ENCODE data around the gene CLIC5. TPM values are rescaled to one million over a fixed set of nuclear protein-coding genes. Genes with fewer than 3 reads are reported as not detected.

CLIC5 gene
- total RNA-seq, 4 donors from 2014 or later = 1.2 to 1.9 (median 1.4) TPM

DNA sequence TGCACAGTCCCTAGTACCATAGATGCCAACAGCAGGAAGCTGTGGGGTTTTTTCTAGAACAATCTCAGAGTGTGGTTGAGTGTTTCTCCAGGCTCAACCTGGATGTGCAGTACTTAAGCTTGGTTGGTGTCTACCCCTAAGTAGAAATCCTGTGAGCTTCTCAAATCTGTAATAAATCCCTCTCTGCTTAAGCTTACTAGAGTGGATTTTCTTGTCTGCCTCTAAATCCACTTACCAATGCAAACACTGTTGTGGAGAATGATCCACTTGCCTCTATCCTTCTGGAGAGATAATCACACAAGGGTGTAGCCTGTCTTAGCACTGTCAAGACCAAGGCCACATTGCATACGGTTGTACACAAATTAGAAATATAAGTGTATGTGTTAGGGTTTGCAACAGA is 43.3 kb upstream of the CLIC5 start:
- WGBS, 2 donors = 96% methylated on average over 1 of the region's 1 CpG
- TF ChIP-seq, protein P1, sequence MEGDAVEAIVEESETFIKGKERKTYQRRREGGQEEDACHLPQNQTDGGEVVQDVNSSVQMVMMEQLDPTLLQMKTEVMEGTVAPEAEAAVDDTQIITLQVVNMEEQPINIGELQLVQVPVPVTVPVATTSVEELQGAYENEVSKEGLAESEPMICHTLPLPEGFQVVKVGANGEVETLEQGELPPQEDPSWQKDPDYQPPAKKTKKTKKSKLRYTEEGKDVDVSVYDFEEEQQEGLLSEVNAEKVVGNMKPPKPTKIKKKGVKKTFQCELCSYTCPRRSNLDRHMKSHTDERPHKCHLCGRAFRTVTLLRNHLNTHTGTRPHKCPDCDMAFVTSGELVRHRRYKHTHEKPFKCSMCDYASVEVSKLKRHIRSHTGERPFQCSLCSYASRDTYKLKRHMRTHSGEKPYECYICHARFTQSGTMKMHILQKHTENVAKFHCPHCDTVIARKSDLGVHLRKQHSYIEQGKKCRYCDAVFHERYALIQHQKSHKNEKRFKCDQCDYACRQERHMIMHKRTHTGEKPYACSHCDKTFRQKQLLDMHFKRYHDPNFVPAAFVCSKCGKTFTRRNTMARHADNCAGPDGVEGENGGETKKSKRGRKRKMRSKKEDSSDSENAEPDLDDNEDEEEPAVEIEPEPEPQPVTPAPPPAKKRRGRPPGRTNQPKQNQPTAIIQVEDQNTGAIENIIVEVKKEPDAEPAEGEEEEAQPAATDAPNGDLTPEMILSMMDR (IDR thresholded peaks at IDR 0.05) = no peak
- TF ChIP-seq POLR2A (IDR thresholded peaks at IDR 0.05) = no peak
- DNase-seq (ENCODE audit: low spot score in 2 of 2) = no peak
- H3K4me3 ChIP-seq (ENCODE audit: low read depth, poor library complexity, severe bottlenecking) = no peak overlapping the region
- intact Hi-C loops (cut with DNase I; ENCODE audit: low total_unique reads) = no loop called here

DNA sequence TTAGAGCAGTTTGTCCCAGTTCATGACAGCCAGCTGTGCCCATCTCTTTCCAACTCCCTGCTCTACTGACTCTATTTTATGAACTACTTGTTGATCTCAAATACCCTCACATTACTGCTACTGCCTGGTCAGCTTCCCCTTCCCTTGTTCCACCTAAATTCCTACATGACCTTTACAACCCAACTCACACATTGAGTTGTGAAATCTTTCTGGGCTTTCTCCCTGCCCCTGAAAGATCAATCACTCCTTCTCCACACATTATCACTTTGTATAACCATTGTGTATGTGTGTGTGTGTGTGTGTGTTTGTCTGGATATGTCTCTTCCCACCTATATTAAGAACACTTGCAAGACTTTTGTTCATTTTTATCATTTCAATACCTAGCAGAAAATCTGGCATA is 42.1 kb upstream of the CLIC5 start:
- intact Hi-C loops (cut with DNase I; ENCODE audit: low total_unique reads) = no loop called here

DNA sequence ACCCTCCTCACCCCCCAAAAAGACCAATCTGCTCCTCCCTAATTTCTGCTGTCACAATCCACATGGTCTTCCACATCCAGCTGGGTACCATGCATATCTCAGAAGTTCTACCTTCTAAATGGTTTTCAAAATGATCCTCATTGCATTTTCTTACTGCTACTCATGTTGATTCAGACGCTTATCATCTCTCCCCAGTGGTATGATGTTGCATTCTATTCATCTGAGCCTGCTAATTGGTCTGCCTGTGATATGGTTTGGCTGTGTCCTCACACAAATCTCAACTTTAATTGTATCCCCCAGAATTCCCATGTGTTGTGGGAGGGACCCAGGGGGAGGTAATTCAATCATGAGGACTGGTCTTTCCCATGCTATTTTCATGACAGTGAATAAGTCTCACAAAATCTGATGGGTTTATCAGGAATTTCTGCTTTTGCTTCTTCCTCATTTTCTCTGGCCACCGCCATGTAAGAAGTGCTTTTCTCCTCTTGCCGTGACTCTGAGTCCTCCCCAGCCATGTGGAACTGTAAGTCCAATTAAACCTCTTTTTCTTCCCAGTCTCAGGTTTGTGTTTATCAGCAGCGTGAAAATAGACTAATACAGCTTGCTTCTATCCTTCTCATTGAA is 41.4 kb upstream of the CLIC5 start:
- no peak overlapping the region for H3K4me3 ChIP-seq (ENCODE audit: low read depth, poor library complexity, severe bottlenecking)
- no peak for DNase-seq (ENCODE audit: low spot score in 2 of 2)
- TF ChIP-seq, protein P1 (IDR thresholded peaks at IDR 0.05) = no peak
- TF ChIP-seq POLR2A (IDR thresholded peaks at IDR 0.05) = no peak
- intact Hi-C loops (cut with DNase I; ENCODE audit: low total_unique reads) = no loop called here
- WGBS, 2 donors = 87 to 94% methylated on average over 4 of the region's 4 CpGs

More for the DNA sequence above, 42.1 kb upstream of the CLIC5 start:
- H3K4me3 ChIP-seq (ENCODE audit: low read depth, poor library complexity, severe bottlenecking) = no peak overlapping the region
- TF ChIP-seq, protein P1 (IDR thresholded peaks at IDR 0.05) = no peak
- DNase-seq (ENCODE audit: low spot score in 2 of 2) = no peak

DNA sequence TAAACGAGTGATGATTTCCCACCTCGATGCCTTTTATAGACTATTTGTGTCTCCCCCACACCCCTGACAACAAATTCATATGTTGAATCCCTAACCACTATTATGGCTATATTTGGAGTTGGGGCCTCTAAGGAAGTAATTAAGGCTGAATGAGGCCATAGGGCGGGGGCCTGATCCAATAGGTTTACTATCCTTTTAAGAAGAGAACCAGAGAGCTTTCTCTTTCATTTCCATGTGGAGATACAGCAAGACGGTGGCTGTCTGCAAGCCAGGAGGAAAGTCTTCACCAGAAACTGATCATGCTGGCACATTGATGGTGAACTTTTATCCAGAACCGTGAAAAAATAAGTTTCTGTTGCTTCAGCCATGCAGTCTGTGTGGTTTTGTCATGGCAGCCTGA is 38.9 kb upstream of the CLIC5 start:
- intact Hi-C loops (cut with DNase I; ENCODE audit: low total_unique reads) = no loop called here
- H3K4me3 ChIP-seq (ENCODE audit: low read depth, poor library complexity, severe bottlenecking) = no peak overlapping the region
- TF ChIP-seq, protein P1 (IDR thresholded peaks at IDR 0.05) = no peak
- no peak for TF ChIP-seq POLR2A (IDR thresholded peaks at IDR 0.05)
- 75 to 80% methylated on average over 5 of the region's 5 CpGs for WGBS, 2 donors
- no peak for DNase-seq (ENCODE audit: low spot score in 2 of 2)

DNA sequence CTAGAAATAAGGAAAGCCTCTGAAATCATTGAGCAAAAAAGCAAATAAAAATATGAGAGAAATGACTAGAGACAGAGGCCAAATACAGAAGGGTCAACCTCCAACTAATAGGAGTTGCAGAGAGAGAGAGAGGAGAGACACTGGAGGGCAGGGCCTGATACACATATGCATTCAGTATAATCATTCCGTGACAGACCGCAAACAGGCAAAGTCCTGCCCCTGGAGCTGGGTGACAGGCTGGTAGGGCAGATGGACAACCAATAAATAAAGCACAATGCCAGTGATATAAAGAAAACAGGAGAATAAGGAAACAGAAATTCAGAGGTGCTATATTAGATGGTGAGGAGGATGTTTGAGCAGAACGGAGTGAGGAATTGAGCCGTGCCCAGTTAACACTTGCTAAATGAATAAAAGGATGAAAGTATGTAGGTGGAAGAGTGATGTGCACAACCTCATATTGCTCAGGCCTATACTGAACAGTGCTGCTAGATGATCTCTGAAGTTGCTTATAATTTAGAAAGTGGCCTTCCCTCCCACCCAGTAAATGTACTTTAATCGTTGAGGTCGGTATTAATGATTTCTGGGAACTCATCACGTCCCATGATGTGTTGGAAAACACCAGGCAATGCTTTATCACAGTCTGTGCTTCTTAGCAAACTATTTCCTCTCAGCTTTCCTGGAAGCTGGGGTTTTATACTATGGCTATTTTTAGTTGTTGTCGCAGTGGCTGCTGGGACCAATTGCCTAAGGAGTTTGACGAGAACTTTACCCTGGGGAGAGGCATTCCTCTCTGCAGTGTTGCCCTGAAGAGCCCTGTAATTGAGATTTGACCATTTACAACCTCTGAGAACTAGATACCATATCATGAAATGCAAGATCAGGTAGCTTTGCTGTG is 37.6 kb upstream of the CLIC5 start:
- no peak for DNase-seq (ENCODE audit: low spot score in 2 of 2)
- no peak overlapping the region for H3K4me3 ChIP-seq (ENCODE audit: low read depth, poor library complexity, severe bottlenecking)
- intact Hi-C loops (cut with DNase I; ENCODE audit: low total_unique reads) = no loop called here
- no peak for TF ChIP-seq POLR2A (IDR thresholded peaks at IDR 0.05)
- TF ChIP-seq, protein P1 (IDR thresholded peaks at IDR 0.05) = no peak
- WGBS, 2 donors = 63 to 67% methylated on average over 9 of the region's 9 CpGs
